GM21447 (cell line): ENCODE measurements around the gene GEMIN5.

Source experiments
- ATAC-seq: cut with Tn5 transposase; IDR thresholded peaks from one replicate; pipeline ENCODE4 v1.9.1; 2021; ENCODE audit not compliant: unreplicated experiment

The GEMIN5 gene

GRCh38 chr5:154895606-154896561 is 42.1 kb downstream of the GEMIN5 start:
- no peak for ATAC-seq

GRCh38 chr5:154893381-154893780 is 44.6 kb downstream of the GEMIN5 start:
- no peak for ATAC-seq

- no peak for ATAC-seq
Measured at GRCh38 chr5:154892369-154892771, 45.6 kb downstream of the GEMIN5 start.

GRCh38 chr5:154885439-154885838 is 52.6 kb downstream of the GEMIN5 start:
- no peak for ATAC-seq

- ATAC-seq: no peak
Measured at GRCh38 chr5:154884424-154884823, 53.6 kb downstream of the GEMIN5 start.

GRCh38 chr5:154881986-154882385 is 56.0 kb downstream of the GEMIN5 start:
- no peak for ATAC-seq

GRCh38 chr5:154878642-154879335 is 59.2 kb downstream of the GEMIN5 start:
- ATAC-seq: no peak

GRCh38 chr5:154873791-154874331 is 64.2 kb downstream of the GEMIN5 start:
- ATAC-seq: no peak

GRCh38 chr5:154871734-154872133 is 66.3 kb downstream of the GEMIN5 start:
- ATAC-seq: no peak

- no peak for ATAC-seq
Measured at GRCh38 chr5:154868702-154869101, 69.3 kb downstream of the GEMIN5 start.

GRCh38 chr5:154866841-154867240 is 71.2 kb downstream of the GEMIN5 start:
- ATAC-seq: no peak

- no peak for ATAC-seq
Measured at GRCh38 chr5:154865466-154866184, 72.4 kb downstream of the GEMIN5 start.

- ATAC-seq: no peak
Measured at GRCh38 chr5:154863291-154864080, 74.5 kb downstream of the GEMIN5 start.

- ATAC-seq: no peak
Measured at GRCh38 chr5:154862766-154863165, 75.2 kb downstream of the GEMIN5 start.

GRCh38 chr5:154861946-154862345 is 76.1 kb downstream of the GEMIN5 start:
- no peak for ATAC-seq

- ATAC-seq: no peak
Measured at GRCh38 chr5:154860765-154861164, 77.2 kb downstream of the GEMIN5 start.

GRCh38 chr5:154860123-154860522 is 77.9 kb downstream of the GEMIN5 start:
- no peak for ATAC-seq

GRCh38 chr5:154858972-154859871 is 78.8 kb downstream of the GEMIN5 start:
- no peak for ATAC-seq

- peak; percentile 73 for ATAC-seq
Measured at GRCh38 chr5:154858297-154858971, 79.6 kb downstream of the GEMIN5 start, which contains the start of gene CNOT8. Gene CNOT8, plus strand, starts transcription at chr5:154858627. Its CDS starts 4,652 bp downstream, at chr5:154863279.
